Measurements from ENCODE around the gene KRTAP12-3. TPM values are rescaled to one million over a fixed set of nuclear protein-coding genes. Genes with fewer than 3 reads are reported as not detected.
"Not testable (repeated sequence)": the region's sequence is repeated elsewhere in the genome, so short reads cannot be mapped to it uniquely, and the experiment has no call there.

The KRTAP12-3 gene
- total RNA-seq, 1 experiment from 2014 or later, result not detected

DNA sequence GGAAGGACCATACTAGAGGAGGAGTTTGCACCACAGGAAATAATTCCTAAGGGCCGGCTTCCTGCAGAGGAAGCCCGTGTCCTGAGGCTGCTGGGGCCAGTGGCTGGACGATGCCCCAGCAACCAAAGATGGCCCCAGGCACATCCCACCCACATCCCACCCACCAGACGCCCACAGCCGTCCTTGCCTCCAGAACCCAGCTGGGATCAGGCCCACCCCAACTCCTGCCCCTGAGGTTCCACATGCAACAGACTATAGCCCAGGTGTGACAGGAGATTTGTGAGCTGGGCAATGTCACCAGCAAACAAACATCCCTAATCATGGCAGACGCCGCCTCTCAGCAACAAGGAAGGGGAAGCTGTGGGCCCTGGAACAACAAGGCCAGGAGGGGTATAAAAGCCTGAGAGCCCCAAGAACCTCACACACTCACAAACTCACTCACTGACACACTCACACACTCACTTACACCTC, 31.0 kb upstream of the KRTAP12-3 start, which contains the start of gene KRTAP10-9 (continued):
- TF ChIP-seq ZNF425 (CRISPR knock-in tag; conservative IDR thresholded peaks at IDR 0.05) (no peak), EMX1 (CRISPR knock-in tag; IDR thresholded peaks at IDR 0.05) (no peak), JUN (CRISPR knock-in tag; IDR thresholded peaks at IDR 0.05) (no peak), NR3C1 (CRISPR knock-in tag; conservative IDR thresholded peaks at IDR 0.05; ENCODE audit: low read depth) (no peak), ZNF317 (CRISPR knock-in tag; IDR thresholded peaks at IDR 0.05; ENCODE audit: borderline replicate concordance, low read depth) (no peak)
- TF ChIP-seq, protein P1, sequence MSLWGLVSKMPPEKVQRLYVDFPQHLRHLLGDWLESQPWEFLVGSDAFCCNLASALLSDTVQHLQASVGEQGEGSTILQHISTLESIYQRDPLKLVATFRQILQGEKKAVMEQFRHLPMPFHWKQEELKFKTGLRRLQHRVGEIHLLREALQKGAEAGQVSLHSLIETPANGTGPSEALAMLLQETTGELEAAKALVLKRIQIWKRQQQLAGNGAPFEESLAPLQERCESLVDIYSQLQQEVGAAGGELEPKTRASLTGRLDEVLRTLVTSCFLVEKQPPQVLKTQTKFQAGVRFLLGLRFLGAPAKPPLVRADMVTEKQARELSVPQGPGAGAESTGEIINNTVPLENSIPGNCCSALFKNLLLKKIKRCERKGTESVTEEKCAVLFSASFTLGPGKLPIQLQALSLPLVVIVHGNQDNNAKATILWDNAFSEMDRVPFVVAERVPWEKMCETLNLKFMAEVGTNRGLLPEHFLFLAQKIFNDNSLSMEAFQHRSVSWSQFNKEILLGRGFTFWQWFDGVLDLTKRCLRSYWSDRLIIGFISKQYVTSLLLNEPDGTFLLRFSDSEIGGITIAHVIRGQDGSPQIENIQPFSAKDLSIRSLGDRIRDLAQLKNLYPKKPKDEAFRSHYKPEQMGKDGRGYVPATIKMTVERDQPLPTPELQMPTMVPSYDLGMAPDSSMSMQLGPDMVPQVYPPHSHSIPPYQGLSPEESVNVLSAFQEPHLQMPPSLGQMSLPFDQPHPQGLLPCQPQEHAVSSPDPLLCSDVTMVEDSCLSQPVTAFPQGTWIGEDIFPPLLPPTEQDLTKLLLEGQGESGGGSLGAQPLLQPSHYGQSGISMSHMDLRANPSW (CRISPR knock-in tag; conservative IDR thresholded peaks at IDR 0.05; ENCODE audit: low read depth), result no peak

- POLR2A ChIA-PET; DNase-seq (ENCODE audit: low spot score); H3K4me3 Mint-ChIP-seq; H3K27me3 Mint-ChIP-seq (ENCODE audit: low read depth); ATAC-seq; H3K4me1 Mint-ChIP-seq; H3K27ac Mint-ChIP-seq: not testable (repeated sequence)
- CTCF ChIA-PET, result interaction anchor here (0.7 to 1.0 kb wide), 3 partner anchors 9 to 114 kb away, joined by 3 to 5 read pairs (median 4); partner anchors contain the start of gene KRTAP10-11
- Mint-ChIP-seq H3K36me3 (peaks cover 41% of the 10 kb centered on the region), H3K9me3 (peaks cover 50% of the 10 kb centered on the region)
These were observed 30.4 kb upstream of the KRTAP12-3 start for GRCh38 chr21:44627181-44627822.

- DNase-seq (ENCODE audit: low spot score); H3K27me3 Mint-ChIP-seq (ENCODE audit: low read depth); ATAC-seq; H3K4me1 Mint-ChIP-seq; H3K4me3 Mint-ChIP-seq; POLR2A ChIA-PET; H3K27ac Mint-ChIP-seq: not testable (repeated sequence)
- peaks cover 38% of the 10 kb centered on the region for H3K36me3 Mint-ChIP-seq
- CTCF ChIA-PET, result interaction anchor here (1.0 kb wide), 1 partner anchor 19 kb away, joined by 4 read pairs; the partner anchor contains the start of gene KRTAP10-11
- peaks cover 50% of the 10 kb centered on the region for H3K9me3 Mint-ChIP-seq
These were observed 29.9 kb upstream of the KRTAP12-3 start for GRCh38 chr21:44627831-44628233.

DNA sequence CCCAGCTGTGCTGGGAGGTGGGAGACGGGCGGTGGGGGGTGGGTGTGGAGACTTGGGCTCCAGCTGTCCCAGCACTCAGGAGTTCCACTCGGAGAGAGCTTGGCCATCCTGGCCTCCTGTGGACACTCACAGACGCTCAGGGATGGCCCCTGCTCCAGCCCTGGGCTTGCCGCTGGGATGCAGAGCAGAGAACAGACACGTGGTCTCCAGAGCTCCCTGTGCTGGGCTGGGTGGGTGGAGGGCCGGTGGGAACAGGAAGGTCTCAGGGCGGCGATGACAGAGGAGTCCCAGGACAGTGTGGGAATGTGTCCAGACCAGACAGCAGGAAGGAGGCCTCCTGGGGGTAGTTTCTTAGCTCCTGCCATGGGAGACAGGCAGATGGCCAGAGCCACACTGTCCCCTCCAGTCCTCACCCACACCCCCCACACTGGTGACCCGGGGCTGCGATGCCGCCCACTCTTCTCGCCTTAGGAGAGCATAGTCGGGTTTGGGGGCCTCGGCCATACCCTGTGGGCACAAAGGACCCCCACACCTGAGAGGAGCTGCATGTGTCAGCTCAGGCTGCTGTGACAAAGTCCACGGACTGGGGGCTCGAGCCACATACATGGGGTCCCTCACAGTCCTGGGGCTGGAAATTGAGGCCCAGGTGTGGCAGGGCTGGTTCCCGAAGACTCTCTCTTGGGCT, 28.9 kb upstream of the KRTAP12-3 start:
- Mint-ChIP-seq H3K9me3 (peaks cover 46% of the 10 kb centered on the region), H3K4me3 (no peak overlapping the region), H3K27ac (no peak overlapping the region), H3K4me1 (peaks cover 3% of the 10 kb centered on the region; the same call in 1 of the 2 replicates), H3K27me3 (ENCODE audit: low read depth) (peaks cover 7% of the 10 kb centered on the region; the same call in 1 of the 2 replicates), H3K36me3 (peaks cover 35% of the 10 kb centered on the region)
- DNase-seq (ENCODE audit: low spot score), result no peak
- CTCF ChIA-PET, result no interaction called here
- ATAC-seq, result no peak
- POLR2A ChIA-PET, result no interaction called here
- no peak for TF ChIP-seq OVOL2 (CRISPR knock-in tag; IDR thresholded peaks at IDR 0.05; ENCODE audit: borderline replicate concordance)
- no peak for TF ChIP-seq RORB (CRISPR knock-in tag; IDR thresholded peaks at IDR 0.05)
- TF ChIP-seq, protein P2, sequence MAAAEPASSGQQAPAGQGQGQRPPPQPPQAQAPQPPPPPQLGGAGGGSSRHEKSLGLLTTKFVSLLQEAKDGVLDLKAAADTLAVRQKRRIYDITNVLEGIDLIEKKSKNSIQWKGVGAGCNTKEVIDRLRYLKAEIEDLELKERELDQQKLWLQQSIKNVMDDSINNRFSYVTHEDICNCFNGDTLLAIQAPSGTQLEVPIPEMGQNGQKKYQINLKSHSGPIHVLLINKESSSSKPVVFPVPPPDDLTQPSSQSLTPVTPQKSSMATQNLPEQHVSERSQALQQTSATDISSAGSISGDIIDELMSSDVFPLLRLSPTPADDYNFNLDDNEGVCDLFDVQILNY (CRISPR knock-in tag; IDR thresholded peaks at IDR 0.05), result no peak
- TF ChIP-seq ZNF396 (CRISPR knock-in tag; IDR thresholded peaks at IDR 0.05; ENCODE audit: borderline replicate concordance), result no peak
- TF ChIP-seq, protein P3, sequence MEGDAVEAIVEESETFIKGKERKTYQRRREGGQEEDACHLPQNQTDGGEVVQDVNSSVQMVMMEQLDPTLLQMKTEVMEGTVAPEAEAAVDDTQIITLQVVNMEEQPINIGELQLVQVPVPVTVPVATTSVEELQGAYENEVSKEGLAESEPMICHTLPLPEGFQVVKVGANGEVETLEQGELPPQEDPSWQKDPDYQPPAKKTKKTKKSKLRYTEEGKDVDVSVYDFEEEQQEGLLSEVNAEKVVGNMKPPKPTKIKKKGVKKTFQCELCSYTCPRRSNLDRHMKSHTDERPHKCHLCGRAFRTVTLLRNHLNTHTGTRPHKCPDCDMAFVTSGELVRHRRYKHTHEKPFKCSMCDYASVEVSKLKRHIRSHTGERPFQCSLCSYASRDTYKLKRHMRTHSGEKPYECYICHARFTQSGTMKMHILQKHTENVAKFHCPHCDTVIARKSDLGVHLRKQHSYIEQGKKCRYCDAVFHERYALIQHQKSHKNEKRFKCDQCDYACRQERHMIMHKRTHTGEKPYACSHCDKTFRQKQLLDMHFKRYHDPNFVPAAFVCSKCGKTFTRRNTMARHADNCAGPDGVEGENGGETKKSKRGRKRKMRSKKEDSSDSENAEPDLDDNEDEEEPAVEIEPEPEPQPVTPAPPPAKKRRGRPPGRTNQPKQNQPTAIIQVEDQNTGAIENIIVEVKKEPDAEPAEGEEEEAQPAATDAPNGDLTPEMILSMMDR (IDR thresholded peaks at IDR 0.05), result no peak
- TF ChIP-seq, protein P4, sequence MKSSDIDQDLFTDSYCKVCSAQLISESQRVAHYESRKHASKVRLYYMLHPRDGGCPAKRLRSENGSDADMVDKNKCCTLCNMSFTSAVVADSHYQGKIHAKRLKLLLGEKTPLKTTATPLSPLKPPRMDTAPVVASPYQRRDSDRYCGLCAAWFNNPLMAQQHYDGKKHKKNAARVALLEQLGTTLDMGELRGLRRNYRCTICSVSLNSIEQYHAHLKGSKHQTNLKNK (CRISPR knock-in tag; IDR thresholded peaks at IDR 0.05), result no peak
- no peak for TF ChIP-seq ZNF423 (CRISPR knock-in tag; IDR thresholded peaks at IDR 0.05)
- TF ChIP-seq ZNF138 (CRISPR knock-in tag; conservative IDR thresholded peaks at IDR 0.05), result no peak
- no peak for TF ChIP-seq CDX4 (CRISPR knock-in tag; IDR thresholded peaks at IDR 0.05; ENCODE audit: borderline replicate concordance)
- TF ChIP-seq, protein P5, sequence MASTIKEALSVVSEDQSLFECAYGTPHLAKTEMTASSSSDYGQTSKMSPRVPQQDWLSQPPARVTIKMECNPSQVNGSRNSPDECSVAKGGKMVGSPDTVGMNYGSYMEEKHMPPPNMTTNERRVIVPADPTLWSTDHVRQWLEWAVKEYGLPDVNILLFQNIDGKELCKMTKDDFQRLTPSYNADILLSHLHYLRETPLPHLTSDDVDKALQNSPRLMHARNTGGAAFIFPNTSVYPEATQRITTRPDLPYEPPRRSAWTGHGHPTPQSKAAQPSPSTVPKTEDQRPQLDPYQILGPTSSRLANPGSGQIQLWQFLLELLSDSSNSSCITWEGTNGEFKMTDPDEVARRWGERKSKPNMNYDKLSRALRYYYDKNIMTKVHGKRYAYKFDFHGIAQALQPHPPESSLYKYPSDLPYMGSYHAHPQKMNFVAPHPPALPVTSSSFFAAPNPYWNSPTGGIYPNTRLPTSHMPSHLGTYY (CRISPR knock-in tag; IDR thresholded peaks at IDR 0.05), result no peak
- no peak for TF ChIP-seq ZNF263 (CRISPR knock-in tag; IDR thresholded peaks at IDR 0.05; ENCODE audit: low read depth)

Measured in WTC11 (cell line).